ENCODE results near the gene HYPK.
A peak's percentile ranks its signal among the peaks of the same experiment; 100 is the strongest.

HYPK gene

GRCh38 chr15:43777267-43777914 is 23.0 kb upstream of the HYPK start:
- TF ChIP-seq CTCF (IDR thresholded peaks at IDR 0.05; ENCODE audit: insufficient read depth, low read length, missing control alignments) = peak; percentile 83
- peak overlapping the region; percentile 73 for H3K4me3 ChIP-seq (ENCODE audit: low read depth, low read length)
- CTCF ChIA-PET = interaction anchor here (0.7 to 4.4 kb wide), 10 partner anchors 9 to 492 kb away, joined by 3 to 34 read pairs (median 6); partner anchors contain the start of gene SERF2
- POLR2A ChIA-PET = interaction anchor here (0.8 to 1.5 kb wide), 5 partner anchors 11 to 23 kb away, joined by 3 to 8 read pairs (median 5); partner anchors contain the start of genes HYPK and SERINC4
- DNase-seq (ENCODE audit: low read depth, low spot score) = no peak

- no peak overlapping the region for H3K4me3 ChIP-seq (ENCODE audit: low read depth, low read length)
- DNase-seq (ENCODE audit: low read depth, low spot score) = no peak
- TF ChIP-seq CTCF (IDR thresholded peaks at IDR 0.05; ENCODE audit: insufficient read depth, low read length, missing control alignments) = no peak
- POLR2A ChIA-PET = no interaction called here
- CTCF ChIA-PET = interaction anchor here (0.9 to 4.4 kb wide), 3 partner anchors 9 to 15 kb away, joined by 4 to 34 read pairs (median 20); no protein-coding TSS in a partner anchor
Observed at GRCh38 chr15:43779016-43779415, 21.4 kb upstream of the HYPK start.

GRCh38 chr15:43789409-43789808 is 11.0 kb upstream of the HYPK start:
- no peak for TF ChIP-seq CTCF (IDR thresholded peaks at IDR 0.05; ENCODE audit: insufficient read depth, low read length, missing control alignments)
- ChIA-PET CTCF (interaction anchor here (1.3 to 4.5 kb wide), 4 partner anchors 8 to 25 kb away, joined by 3 to 34 read pairs (median 6); partner anchors contain the start of gene ELL3), POLR2A (interaction anchor here (1.2 to 2.3 kb wide), 2 partner anchors 11 to 13 kb away, joined by 4 to 8 read pairs; partner anchors contain the start of genes ELL3, HYPK and SERINC4)
- H3K4me3 ChIP-seq (ENCODE audit: low read depth, low read length) = no peak overlapping the region
- no peak for DNase-seq (ENCODE audit: low read depth, low spot score)

- ChIA-PET POLR2A (interaction anchor here (0.6 to 1.1 kb wide), 3 partner anchors 8 to 1690 kb away, joined by 3 to 5 read pairs (median 4); partner anchors contain the start of genes HYPK and MFAP1), CTCF (interaction anchor here (1.2 to 4.1 kb wide), 4 partner anchors 11 to 21 kb away, joined by 3 to 20 read pairs (median 12); partner anchors contain the start of gene ELL3)
- peak within 1 kb of the TSS; percentile 100 for H3K4me3 ChIP-seq (ENCODE audit: low read depth, low read length)
- TF ChIP-seq CTCF (IDR thresholded peaks at IDR 0.05; ENCODE audit: insufficient read depth, low read length, missing control alignments) = no peak
- DNase-seq (ENCODE audit: low read depth, low spot score) = peak; percentile 96
Observed at GRCh38 chr15:43791993-43792760, 8.2 kb upstream of the HYPK start, which contains the start of gene SERF2. SERF2 (plus strand) TSS chr15:43792320; CDS start chr15:43792377, 57 bp downstream.

- CTCF ChIA-PET = interaction anchor here (1.4 to 4.1 kb wide), 3 partner anchors 12 to 22 kb away, joined by 4 to 20 read pairs (median 17); partner anchors contain the start of gene ELL3
Observed at GRCh38 chr15:43792761-43793476, 7.5 kb upstream of the HYPK start.

More at GRCh38 chr15:43792761-43793476, 7.5 kb upstream of the HYPK start:
- peak; percentile 18 for TF ChIP-seq CTCF (IDR thresholded peaks at IDR 0.05; ENCODE audit: insufficient read depth, low read length, missing control alignments)
- DNase-seq (ENCODE audit: low read depth, low spot score) = no peak
- peak overlapping the region; percentile 100 for H3K4me3 ChIP-seq (ENCODE audit: low read depth, low read length)
- POLR2A ChIA-PET = interaction anchor here (0.6 to 1.0 kb wide), 4 partner anchors 16 to 1690 kb away, joined by 3 to 5 read pairs (median 4); partner anchors contain the start of gene MFAP1
